Type B pancreatic cell (in vitro differentiated cells): ENCODE results near the gene GPC5. TPM values are rescaled to one million over a fixed set of nuclear protein-coding genes. Genes with fewer than 3 reads are reported as not detected.

Experiments
- DNase-seq: peaks from one replicate; pipeline ENCODE4 v3.0.0; 2021; ENCODE audit warnings: mixed read lengths; ENCODE audit not compliant: unreplicated experiment; ENCODE audit errors: extremely low spot score
- H3K27ac Mint-ChIP-seq: 2 replicates; pipeline ENCODE4 v1.8.0; 2021; ENCODE audit warnings: mild to moderate bottlenecking, mixed read lengths
- H3K27me3 Mint-ChIP-seq: 2 replicates; pipeline ENCODE4 v1.8.0; 2021; ENCODE audit warnings: mixed read lengths
- H3K36me3 Mint-ChIP-seq: 2 replicates; pipeline ENCODE4 v1.8.0; 2021; ENCODE audit warnings: mixed read lengths
- H3K4me1 Mint-ChIP-seq: one replicate; pipeline ENCODE4 v1.8.0; 2021; ENCODE audit warnings: mixed read lengths; ENCODE audit not compliant: unreplicated experiment
- H3K4me3 Mint-ChIP-seq: 2 replicates; pipeline ENCODE4 v1.8.0; 2021; ENCODE audit warnings: mild to moderate bottlenecking, mixed read lengths
- H3K9me3 Mint-ChIP-seq: 2 replicates; pipeline ENCODE4 v1.8.0; 2021; ENCODE audit warnings: mixed read lengths
- total RNA-seq: library from RNA; stranded (reverse); gene quantifications from 2 replicates; pipeline ENCODE4 v1.2.1, GENCODE V29; 2021; ENCODE audit warnings: low replicate concordance
- TF ChIP-seq, protein P1 (sequence below): fragments of 200-600 bp; sonication (generic); conservative IDR thresholded peaks from 2 replicates; pipeline ENCODE4 v1.5.0; 2021; ENCODE audit warnings: antibody characterized with exemption, mild to moderate bottlenecking

Gene GPC5
- total RNA-seq, 1 donor from 2014 or later = 2.8 TPM

DNA sequence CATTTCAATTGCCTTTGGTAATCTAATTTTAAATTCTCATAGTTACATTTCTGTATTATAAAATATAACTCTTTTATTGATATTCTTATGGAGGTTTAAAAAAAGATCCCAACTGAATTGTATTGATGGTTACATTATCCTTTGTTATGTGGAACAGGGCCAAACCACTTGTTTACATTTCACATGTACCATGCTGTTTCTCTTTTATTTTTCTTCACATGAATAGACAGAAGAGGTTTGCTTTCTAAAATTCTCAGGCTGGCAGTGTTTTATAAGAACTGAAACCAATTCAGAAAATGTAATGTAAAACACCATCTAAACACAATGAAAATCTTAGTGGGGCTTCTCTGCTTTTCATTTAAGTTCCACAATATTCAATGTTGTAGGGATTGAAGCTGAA lies 122.5 kb downstream of the GPC5 start:
- Mint-ChIP-seq H3K36me3 (no peaks in the 10 kb centered on the region), H3K9me3 (no peaks in the 10 kb centered on the region), H3K27ac (no peak overlapping the region), H3K4me3 (no peak overlapping the region), H3K27me3 (no peaks in the 10 kb centered on the region), H3K4me1 (no peaks in the 10 kb centered on the region)
- DNase-seq = no peak
- TF ChIP-seq, protein P1, sequence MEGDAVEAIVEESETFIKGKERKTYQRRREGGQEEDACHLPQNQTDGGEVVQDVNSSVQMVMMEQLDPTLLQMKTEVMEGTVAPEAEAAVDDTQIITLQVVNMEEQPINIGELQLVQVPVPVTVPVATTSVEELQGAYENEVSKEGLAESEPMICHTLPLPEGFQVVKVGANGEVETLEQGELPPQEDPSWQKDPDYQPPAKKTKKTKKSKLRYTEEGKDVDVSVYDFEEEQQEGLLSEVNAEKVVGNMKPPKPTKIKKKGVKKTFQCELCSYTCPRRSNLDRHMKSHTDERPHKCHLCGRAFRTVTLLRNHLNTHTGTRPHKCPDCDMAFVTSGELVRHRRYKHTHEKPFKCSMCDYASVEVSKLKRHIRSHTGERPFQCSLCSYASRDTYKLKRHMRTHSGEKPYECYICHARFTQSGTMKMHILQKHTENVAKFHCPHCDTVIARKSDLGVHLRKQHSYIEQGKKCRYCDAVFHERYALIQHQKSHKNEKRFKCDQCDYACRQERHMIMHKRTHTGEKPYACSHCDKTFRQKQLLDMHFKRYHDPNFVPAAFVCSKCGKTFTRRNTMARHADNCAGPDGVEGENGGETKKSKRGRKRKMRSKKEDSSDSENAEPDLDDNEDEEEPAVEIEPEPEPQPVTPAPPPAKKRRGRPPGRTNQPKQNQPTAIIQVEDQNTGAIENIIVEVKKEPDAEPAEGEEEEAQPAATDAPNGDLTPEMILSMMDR = no peak

DNA sequence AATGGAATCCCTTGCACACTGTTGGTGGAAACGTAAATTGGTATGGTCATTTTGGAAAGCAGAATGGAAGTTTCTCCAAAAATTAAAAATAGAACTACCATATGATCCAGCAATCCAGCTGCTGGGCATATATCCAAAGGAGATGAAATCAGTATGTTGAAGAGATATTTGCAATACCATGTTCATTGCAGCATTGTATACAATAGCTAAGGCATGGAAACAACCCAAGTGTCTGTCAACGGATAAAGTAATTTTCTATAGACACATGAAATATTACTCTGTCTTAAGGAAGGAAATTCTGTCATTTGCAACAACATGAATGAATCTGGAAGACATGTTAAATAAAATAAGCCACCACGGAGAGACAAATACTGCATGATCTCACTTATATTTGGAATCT lies 124.7 kb downstream of the GPC5 start:
- no peaks in the 10 kb centered on the region for H3K36me3 Mint-ChIP-seq
- no peaks in the 10 kb centered on the region for H3K9me3 Mint-ChIP-seq
- no peaks in the 10 kb centered on the region for H3K27me3 Mint-ChIP-seq
- no peaks in the 10 kb centered on the region for H3K4me1 Mint-ChIP-seq
- no peak overlapping the region for H3K4me3 Mint-ChIP-seq
- no peak for DNase-seq
- TF ChIP-seq, protein P1 = no peak
- H3K27ac Mint-ChIP-seq = no peak overlapping the region

DNA sequence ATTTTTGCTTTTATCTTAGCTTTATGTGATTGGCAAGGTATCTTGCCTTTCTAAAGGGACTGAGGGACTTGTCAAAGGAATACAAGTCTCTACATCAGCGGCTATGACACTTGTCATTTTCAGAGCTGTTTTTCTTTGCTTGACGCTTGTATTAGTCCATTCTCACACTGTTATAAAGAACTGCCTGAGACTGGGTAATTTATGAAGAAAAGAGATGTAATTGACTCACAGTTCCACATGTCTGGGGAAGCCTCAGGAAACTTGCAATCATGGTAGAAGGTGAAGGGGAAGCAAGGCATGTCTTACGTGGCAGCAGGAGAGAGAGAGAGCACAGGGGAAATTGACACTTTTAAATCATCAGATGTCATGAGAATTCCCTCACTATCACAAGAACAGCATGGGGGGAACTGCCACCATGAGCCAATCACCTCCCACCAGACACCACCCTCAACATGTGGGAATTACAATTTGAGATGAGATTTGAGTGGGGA lies 128.2 kb downstream of the GPC5 start:
- Mint-ChIP-seq H3K27me3 (no peaks in the 10 kb centered on the region), H3K4me3 (no peak overlapping the region)

DNA sequence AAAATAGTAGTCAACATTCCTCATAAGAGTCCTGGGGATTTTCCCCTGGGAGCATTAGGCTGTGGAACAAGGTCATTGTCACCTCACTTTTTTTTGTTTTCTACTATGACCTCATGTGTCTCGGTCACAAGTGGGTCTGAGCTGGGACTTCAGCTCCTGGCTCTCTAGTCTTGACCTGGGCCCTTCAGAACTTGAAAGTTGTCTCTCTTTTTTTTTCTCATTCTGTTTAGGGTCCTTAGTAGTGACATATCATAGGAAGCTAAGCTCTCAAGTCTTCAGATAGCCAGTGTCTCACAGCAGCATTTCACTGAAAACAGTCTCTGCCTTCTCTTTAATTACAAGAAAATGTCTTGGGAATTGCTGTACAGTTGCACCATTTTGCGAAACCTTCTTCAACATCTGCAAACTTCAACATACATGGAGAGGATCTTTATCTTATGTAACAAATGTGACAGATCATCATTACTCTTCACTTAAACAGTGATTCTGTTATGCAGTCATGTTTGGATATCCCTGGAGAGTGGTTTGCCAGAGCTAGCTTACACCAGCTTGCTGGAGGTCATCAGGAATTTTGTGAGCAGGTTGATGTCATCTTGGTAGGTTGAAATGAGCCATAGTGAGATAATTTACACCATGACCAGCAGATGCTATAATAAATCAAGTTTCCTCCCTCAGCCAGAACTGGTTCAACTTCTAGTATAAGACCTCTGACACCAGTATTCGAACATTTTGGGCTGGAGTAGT lies 131.5 kb downstream of the GPC5 start:
- TF ChIP-seq, protein P1 = no peak
- no peak for DNase-seq
- no peaks in the 10 kb centered on the region for H3K27me3 Mint-ChIP-seq
- H3K9me3 Mint-ChIP-seq = no peaks in the 10 kb centered on the region
- no peaks in the 10 kb centered on the region for H3K4me1 Mint-ChIP-seq
- H3K27ac Mint-ChIP-seq = no peak overlapping the region
- no peak overlapping the region for H3K4me3 Mint-ChIP-seq
- no peaks in the 10 kb centered on the region for H3K36me3 Mint-ChIP-seq

More for the DNA sequence above, 128.2 kb downstream of the GPC5 start:
- no peaks in the 10 kb centered on the region for H3K36me3 Mint-ChIP-seq
- H3K4me1 Mint-ChIP-seq = no peaks in the 10 kb centered on the region
- no peak for DNase-seq
- TF ChIP-seq, protein P1 = no peak
- no peaks in the 10 kb centered on the region for H3K9me3 Mint-ChIP-seq
- H3K27ac Mint-ChIP-seq = no peak overlapping the region

DNA sequence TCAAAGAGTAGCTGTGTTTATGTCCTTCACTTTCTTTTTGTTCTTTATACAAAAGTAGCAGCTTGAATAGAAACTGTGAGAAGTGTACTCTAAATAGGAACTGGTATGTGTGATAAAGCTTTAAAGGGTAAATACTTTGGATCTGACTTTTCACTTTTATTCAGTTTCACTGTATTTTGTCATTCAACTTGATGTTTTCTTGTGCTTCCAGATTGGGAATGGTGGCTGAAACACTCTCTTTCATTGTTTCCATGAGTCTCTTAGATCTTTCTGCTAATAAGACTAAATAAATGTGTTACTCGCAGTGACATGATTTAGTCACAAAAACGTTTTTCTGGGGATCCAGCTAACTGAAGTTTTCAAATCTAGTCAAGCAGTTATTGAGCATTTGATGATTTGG lies 133.2 kb downstream of the GPC5 start:
- no peak for DNase-seq
- Mint-ChIP-seq H3K27me3 (no peaks in the 10 kb centered on the region), H3K27ac (no peak overlapping the region), H3K36me3 (no peaks in the 10 kb centered on the region), H3K9me3 (no peaks in the 10 kb centered on the region), H3K4me3 (no peak overlapping the region), H3K4me1 (no peaks in the 10 kb centered on the region)
- TF ChIP-seq, protein P1 = no peak
